HepG2 (cell line): ENCODE data around the gene SP110.

Experiments
- ARNT2 ChIP-seq: sonication (generic); formaldehyde crosslinking; IDR thresholded peaks from 2 replicates; pipeline ENCODE4 v1.8.0; 2022; ENCODE audit warnings: mild to moderate bottlenecking, low read depth, missing genetic modification reagents, moderate library complexity
- CTCF ChIP-seq: sonication (generic); formaldehyde crosslinking; IDR thresholded peaks from 2 replicates; pipeline ENCODE4 v1.5.0; 2020; ENCODE audit warnings: mild to moderate bottlenecking, missing genetic modification reagents, moderate library complexity
- JUND ChIP-seq: sonication (generic); formaldehyde crosslinking; IDR thresholded peaks from 2 replicates; pipeline ENCODE4 v1.8.0; 2022; ENCODE audit warnings: mild to moderate bottlenecking, missing genetic modification reagents
- STAT6 ChIP-seq: sonication (generic); formaldehyde crosslinking; IDR thresholded peaks from 2 replicates; pipeline ENCODE4 v1.4.0; 2020; ENCODE audit warnings: missing genetic modification reagents, mild to moderate bottlenecking, borderline replicate concordance
- TF ChIP-seq, protein P1 (sequence below): sonication (generic); formaldehyde crosslinking; IDR thresholded peaks from 2 replicates; pipeline ENCODE4 v1.4.0; 2020; ENCODE audit warnings: mild to moderate bottlenecking, missing genetic modification reagents

DNA sequence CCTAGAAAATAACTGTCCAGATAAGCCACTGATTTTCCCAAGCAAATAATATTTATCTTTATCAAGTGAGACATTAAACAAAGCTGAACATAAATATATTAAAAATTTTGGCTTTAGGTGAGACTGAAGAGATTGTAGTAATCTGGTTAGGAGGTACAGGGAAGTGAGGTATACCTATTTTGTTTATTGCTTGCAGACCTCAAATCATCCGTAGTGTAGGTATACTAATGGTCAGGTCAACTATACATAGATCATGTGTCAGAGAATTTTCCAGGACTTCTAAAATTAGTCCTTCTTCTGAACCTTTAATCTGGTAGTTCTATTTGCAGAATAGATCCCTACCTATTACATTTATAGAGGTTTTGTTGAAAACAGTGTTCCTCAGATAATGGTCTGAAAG, 47.3 kb upstream of the SP110 start:
- TF ChIP-seq ARNT2 (no peak), CTCF (CRISPR knock-in tag) (no peak), STAT6 (CRISPR knock-in tag) (no peak), JUND (CRISPR knock-in tag) (no peak)
- TF ChIP-seq, protein P1, sequence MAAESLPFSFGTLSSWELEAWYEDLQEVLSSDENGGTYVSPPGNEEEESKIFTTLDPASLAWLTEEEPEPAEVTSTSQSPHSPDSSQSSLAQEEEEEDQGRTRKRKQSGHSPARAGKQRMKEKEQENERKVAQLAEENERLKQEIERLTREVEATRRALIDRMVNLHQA (CRISPR knock-in tag) = no peak
